ENCODE results near the gene ING3.

ING3 gene, protein sequence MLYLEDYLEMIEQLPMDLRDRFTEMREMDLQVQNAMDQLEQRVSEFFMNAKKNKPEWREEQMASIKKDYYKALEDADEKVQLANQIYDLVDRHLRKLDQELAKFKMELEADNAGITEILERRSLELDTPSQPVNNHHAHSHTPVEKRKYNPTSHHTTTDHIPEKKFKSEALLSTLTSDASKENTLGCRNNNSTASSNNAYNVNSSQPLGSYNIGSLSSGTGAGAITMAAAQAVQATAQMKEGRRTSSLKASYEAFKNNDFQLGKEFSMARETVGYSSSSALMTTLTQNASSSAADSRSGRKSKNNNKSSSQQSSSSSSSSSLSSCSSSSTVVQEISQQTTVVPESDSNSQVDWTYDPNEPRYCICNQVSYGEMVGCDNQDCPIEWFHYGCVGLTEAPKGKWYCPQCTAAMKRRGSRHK

GRCh38 chr7:120950539-120951308 is at the start of gene ING3:
ING3 (plus strand) TSS chr7:120950777; CDS start chr7:120950897, 120 bp downstream.
- DNase-seq (ENCODE audit: low read depth in 2 of 2), result peak; percentile 91

DNA sequence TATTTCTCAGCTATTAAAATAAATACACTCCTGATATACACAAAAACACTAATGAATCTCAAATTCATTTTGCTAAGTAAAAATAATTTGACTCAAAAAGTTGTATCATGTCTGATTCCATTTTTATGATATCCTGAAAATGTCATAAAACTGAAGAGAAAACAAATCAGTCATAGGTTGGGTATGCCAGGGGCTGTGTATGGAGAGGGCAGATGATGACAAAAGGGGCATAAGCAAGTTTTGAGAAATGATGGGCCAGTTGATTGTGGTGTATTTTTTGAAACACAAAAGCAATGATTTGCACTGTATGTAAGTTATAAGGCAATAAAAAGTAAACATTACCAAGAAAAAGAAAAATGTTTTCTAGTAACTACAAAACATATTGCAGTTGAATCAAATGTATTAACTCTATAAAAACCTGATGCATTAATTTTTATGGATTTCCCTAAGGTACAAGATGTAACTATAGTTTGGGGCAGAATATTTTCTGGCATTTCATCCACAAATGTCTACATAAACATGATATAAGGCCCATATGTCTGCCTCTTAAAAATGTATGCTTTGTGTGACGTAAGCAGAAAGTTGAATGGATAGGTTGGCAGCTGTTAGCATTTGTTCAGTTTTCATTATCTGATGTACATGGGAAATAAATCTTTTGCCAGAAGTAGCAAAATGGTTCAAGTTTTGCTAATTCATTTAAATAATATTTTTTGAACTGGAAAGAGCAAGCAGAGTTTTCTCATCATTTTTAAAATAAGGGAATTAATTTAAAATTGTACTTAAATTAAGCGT is 35.1 kb upstream of the ING3 start:
- DNase-seq (ENCODE audit: low read depth in 2 of 2), result no peak

- no peak for DNase-seq (ENCODE audit: low read depth in 2 of 2)
Observed at GRCh38 chr7:120916121-120916520, 34.5 kb upstream of the ING3 start.

DNA sequence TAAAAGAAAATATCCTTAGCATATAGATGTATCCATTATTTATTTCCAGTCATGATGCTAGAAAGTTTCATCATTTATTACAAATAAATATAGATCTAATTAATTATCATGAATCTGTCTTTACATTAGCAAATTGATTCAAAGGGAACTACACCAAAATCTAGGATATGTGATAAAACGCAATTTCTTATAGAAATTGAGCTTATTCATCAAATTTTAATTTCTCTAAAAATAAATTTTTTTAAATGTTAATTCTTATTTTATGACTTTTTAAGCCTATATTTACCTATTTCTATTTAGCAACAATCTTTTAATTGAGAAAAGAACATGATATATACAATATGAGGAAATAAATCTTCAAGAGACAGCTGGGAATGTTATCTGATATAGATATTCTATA is 34.0 kb upstream of the ING3 start:
- DNase-seq (ENCODE audit: low read depth in 2 of 2), result no peak

GRCh38 chr7:120919466-120919865 is 31.1 kb upstream of the ING3 start:
- DNase-seq (ENCODE audit: low read depth in 2 of 2), result no peak

- no peak for DNase-seq (ENCODE audit: low read depth in 2 of 2)
Observed at GRCh38 chr7:120920034-120920433, 30.5 kb upstream of the ING3 start.

- no peak for DNase-seq (ENCODE audit: low read depth in 2 of 2)
Observed at GRCh38 chr7:120920591-120921274, 29.8 kb upstream of the ING3 start.

- no peak for DNase-seq (ENCODE audit: low read depth in 2 of 2)
Observed at GRCh38 chr7:120924837-120925236, 25.7 kb upstream of the ING3 start.

DNA sequence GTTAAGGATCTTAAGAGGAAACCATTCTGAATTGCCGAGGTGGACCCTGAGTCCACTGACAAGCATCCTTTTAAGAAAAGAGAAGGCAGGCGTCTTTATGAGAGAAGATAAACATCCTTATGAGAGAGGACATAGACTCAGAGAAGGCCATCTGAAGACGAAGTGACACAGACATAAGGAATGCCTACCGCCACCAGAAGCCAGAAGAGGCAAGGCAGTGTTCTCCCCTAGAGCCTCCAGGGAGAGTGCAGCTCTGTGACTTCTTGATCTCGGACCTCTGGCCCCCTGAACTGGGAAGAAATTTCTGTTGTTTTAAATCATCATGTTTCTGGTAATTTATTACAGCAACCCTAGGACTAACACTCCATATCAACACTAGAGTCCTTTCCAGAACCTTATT is 25.2 kb upstream of the ING3 start:
- DNase-seq (ENCODE audit: low read depth in 2 of 2), result no peak

DNA sequence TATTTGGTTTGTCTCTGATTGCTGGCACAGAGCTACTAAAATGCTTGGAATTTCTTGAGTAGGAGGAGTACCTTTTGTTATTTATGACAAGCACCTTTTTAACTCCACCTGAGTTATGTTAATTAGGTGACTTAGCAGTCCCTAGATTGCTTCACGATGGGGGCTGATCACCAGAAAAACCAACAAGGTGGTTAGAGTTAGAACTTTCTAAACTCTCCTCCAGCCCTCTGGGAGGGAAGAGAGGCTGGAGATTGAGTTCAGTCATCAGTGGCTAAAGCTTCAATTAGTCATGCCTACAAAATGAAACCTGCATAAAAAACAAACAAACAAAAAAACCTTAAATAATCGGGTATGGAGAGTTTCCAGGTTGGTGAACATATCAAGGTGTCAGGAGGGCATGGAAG is 23.6 kb upstream of the ING3 start:
- DNase-seq (ENCODE audit: low read depth in 2 of 2), result no peak

DNA sequence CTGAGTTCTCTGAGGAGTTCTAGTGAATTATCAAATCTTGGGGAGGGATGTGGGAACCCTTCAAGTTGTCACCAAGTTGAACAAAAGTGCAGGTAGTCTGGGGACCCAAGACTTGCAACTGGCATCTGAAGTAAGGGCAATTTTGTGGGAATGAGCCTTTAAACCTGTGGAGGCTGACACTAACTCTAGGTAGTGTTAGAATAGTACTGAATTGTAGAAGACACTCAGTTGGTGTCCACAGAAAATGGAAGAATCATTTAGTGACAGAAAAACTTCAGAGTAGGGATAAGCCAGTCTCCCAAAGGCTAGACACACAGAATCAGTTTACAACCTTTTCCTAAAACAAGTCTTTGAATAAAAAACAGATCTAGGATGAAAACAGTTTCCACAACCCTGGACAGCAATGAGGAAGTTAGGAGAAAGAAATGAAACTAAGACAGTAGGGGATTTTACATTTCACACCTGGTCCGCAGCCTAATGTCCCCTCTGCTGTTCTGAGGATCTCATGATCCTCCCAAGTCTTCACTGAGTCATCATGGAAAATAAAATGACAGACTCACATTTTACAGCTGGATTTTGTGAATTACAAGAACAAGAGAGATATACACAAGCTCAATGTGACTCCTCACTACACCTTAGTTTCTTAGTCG is 23.0 kb upstream of the ING3 start:
- DNase-seq (ENCODE audit: low read depth in 2 of 2), result no peak

DNA sequence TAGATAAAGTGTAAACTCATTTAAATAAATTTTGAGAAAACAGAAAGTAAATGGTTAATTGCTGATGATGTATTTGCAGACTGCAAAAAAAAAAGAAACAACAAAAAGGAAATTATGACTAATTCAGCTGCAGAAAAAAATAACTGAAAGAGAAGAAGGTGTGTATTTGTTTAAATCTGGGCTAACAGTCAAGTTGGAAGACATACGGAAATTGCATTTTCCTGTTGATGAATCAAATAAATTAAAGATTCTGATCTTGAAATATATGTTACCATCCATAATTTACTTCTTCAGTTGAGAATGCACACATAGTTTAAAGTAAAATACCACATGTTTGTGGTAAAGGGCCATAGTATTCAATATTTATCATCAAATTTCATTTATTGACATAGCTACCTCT is 19.3 kb upstream of the ING3 start:
- DNase-seq (ENCODE audit: low read depth in 2 of 2), result no peak

DNA sequence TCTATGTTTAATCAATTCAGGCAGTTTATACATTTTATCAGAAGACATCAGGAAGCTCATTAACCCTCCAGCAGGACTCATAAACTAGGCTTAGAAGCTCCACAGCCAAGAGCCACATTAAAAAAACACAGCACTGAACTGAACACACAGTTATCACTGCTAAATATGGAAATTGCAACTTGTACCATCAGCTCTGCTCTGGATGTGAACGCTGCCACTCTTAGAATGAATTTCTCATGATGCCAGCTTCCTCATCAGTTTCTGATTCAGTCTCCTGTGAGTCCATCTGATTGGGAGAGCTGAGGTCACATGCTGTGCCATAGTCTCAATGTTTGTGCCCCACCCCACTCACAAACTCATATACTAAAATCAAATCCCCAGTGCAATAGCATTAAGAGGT is 17.1 kb upstream of the ING3 start:
- no peak for DNase-seq (ENCODE audit: low read depth in 2 of 2)

- DNase-seq (ENCODE audit: low read depth in 2 of 2), result no peak
Observed at GRCh38 chr7:120939345-120939744, 11.2 kb upstream of the ING3 start.

- no peak for DNase-seq (ENCODE audit: low read depth in 2 of 2)
Observed at GRCh38 chr7:120941064-120941463, 9.5 kb upstream of the ING3 start.

- no peak for DNase-seq (ENCODE audit: low read depth in 2 of 2)
Observed at GRCh38 chr7:120941856-120942255, 8.7 kb upstream of the ING3 start.

- DNase-seq (ENCODE audit: low read depth in 2 of 2), result no peak
Observed at GRCh38 chr7:120942861-120943260, 7.7 kb upstream of the ING3 start.

DNA sequence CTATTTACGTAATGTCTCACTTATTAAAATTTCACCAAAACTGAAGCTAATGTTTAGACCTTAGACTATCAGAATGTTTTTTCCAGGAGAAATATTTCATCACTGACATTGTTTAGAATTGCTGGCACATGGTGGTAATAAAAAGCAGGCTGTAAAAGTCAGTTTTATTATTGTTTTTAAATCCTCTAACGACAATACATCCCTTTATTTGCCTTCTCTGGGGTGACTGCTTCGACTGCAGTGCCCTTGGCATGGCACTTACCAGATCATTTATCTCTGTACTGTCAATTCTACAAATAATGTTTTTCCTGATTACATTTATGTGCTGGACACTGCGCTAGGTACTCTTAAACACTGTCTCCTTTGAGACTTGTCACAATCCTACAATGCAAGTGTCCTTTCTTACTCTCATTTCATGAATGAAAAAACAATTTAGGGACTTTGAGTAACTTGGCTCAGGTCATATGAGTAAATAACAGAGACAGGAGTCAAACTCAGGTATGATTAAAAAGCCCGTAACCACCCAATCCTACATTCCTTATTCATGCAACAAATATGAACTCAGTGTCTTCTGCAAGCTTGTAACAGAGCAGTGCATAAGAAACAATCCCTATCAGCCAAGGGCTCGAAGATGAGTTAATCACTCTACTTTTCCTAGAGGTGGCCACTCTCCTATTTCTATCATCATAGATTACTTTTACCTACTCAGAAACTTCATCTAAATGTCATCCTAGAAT is 5.6 kb upstream of the ING3 start:
- no peak for DNase-seq (ENCODE audit: low read depth in 2 of 2)

GRCh38 chr7:120947980-120948379 is 2.6 kb upstream of the ING3 start:
- no peak for DNase-seq (ENCODE audit: low read depth in 2 of 2)

GRCh38 chr7:120949393-120949911 is 1.1 kb upstream of the ING3 start:
- DNase-seq (ENCODE audit: low read depth in 2 of 2), result no peak

Measured in stimulated activated CD8-positive, alpha-beta memory T cell treated with anti-CD3 and anti-CD28 coated beads, Interleukin-15, amount 100 ng/mL, for 48 hours (primary cell).